DND-41 (cell line): ENCODE measurements around the gene ANKFN1.

Experiments
- ATAC-seq: fragments of 200-7000 bp; cut with Tn5 transposase; 3 replicates; pipeline ENCODE4 v1.9.1; 2021; ENCODE audit warnings: low read depth; ENCODE audit not compliant: insufficient read depth
- DNase-seq: peaks from one replicate; pipeline ENCODE4 v3.0.0-alpha.2; 2020
- H2AFZ ChIP-seq: 2 replicates; pipeline ENCODE4 v1.6.0; 2012; ENCODE audit warnings: low read depth, low read length
- H3K27ac ChIP-seq: 2 replicates; pipeline ENCODE4 v1.5.1; 2012; ENCODE audit warnings: low read length, inconsistent platforms
- H3K27me3 ChIP-seq: fragments of 200-600 bp; sonication (generic); 2 replicates; pipeline ENCODE4 v1.6.0; 2012; ENCODE audit warnings: low read length, mild to moderate bottlenecking, inconsistent platforms; ENCODE audit not compliant: insufficient read depth, poor library complexity
- H3K36me3 ChIP-seq: 2 replicates; pipeline ENCODE4 v1.5.1; 2012; ENCODE audit warnings: low read length, inconsistent platforms; ENCODE audit not compliant: insufficient read depth
- H3K4me1 ChIP-seq: 2 replicates; pipeline ENCODE4 v1.5.1; 2012; ENCODE audit warnings: mild to moderate bottlenecking, low read length; ENCODE audit not compliant: insufficient read depth
- H3K4me2 ChIP-seq: 2 replicates; pipeline ENCODE4 v1.6.0; 2012; ENCODE audit warnings: mild to moderate bottlenecking, moderate library complexity, low read length, inconsistent platforms; ENCODE audit not compliant: insufficient read depth
- H3K4me3 ChIP-seq, 2 experiments: fragments of 200-600 bp in 1 of 2; shearing (Covaris generic) in 1 of 2; 2 replicates each; pipeline ENCODE4 v1.5.1; 2012 to 2016; ENCODE audit warnings: inconsistent platforms in 2 of 2, low read length in 2 of 2, mild to moderate bottlenecking in 2 of 2, low read depth in 1 of 2, moderate library complexity in 1 of 2
- H3K79me2 ChIP-seq: 2 replicates; pipeline ENCODE4 v1.6.0; 2012; ENCODE audit warnings: low read length, inconsistent platforms; ENCODE audit not compliant: insufficient read depth
- H3K9ac ChIP-seq: 2 replicates; pipeline ENCODE4 v1.6.0; 2012; ENCODE audit warnings: low read depth, mild to moderate bottlenecking, inconsistent platforms, low read length, moderate library complexity
- H3K9me3 ChIP-seq: 2 replicates; pipeline ENCODE4 v1.5.1; 2012; ENCODE audit warnings: low read length, moderate library complexity, mild to moderate bottlenecking, inconsistent platforms; ENCODE audit not compliant: insufficient read depth, severe bottlenecking
- H4K20me1 ChIP-seq: 2 replicates; pipeline ENCODE4 v1.6.0; 2012; ENCODE audit warnings: low read length; ENCODE audit not compliant: insufficient read depth
- CTCF ChIP-seq: IDR thresholded peaks from 2 replicates; pipeline ENCODE4 v1.5.1; 2012; ENCODE audit warnings: borderline replicate concordance, low read length, moderate library complexity, mild to moderate bottlenecking; ENCODE audit not compliant: poor library complexity, severe bottlenecking; ENCODE audit errors: extremely low read depth
- EZH2 ChIP-seq: IDR thresholded peaks from 3 replicates; pipeline ENCODE4 v1.6.1; 2012; ENCODE audit warnings: borderline replicate concordance, low read depth, mild to moderate bottlenecking, moderate library complexity, low read length, inconsistent platforms; ENCODE audit not compliant: severe bottlenecking

ANKFN1 gene

GRCh38 chr17:56152874-56153602 lies at the start of gene ANKFN1:
Gene ANKFN1 (plus strand): TSS chr17:56153475. CDS start chr17:56212668, 59,193 bp downstream.
- Histone ChIP-seq H3K27ac (no peak within 1 kb of the TSS), H3K9me3 (no peaks in the 10 kb centered on the region), H2AFZ (no peak within 1 kb of the TSS), H3K4me3 (no peak within 1 kb of the TSS), H3K4me1 (no peaks in the 10 kb centered on the region), H3K79me2 (no peaks in the 10 kb centered on the region), H4K20me1 (no peaks in the 10 kb centered on the region), H3K4me2 (no peak within 1 kb of the TSS), H3K9ac (no peak within 1 kb of the TSS), H3K27me3 (no peaks in the 10 kb centered on the region), H3K36me3 (no peaks in the 10 kb centered on the region)
- DNase-seq, result no peak
- TF ChIP-seq EZH2 (no peak), CTCF (no peak)
- no peak for ATAC-seq

GRCh38 chr17:56108811-56109284 lies 44.4 kb upstream of the ANKFN1 start:
- TF ChIP-seq EZH2 (no peak), CTCF (no peak)
- H3K4me3 ChIP-seq, result no peak overlapping the region
- H3K36me3 ChIP-seq, result no peaks in the 10 kb centered on the region
- no peaks in the 10 kb centered on the region for H3K9me3 ChIP-seq
- DNase-seq (no peak), ATAC-seq (no peak)
- H2AFZ ChIP-seq, result no peak overlapping the region
- H3K9ac ChIP-seq, result no peak overlapping the region
- H3K27ac ChIP-seq, result no peak overlapping the region
- no peaks in the 10 kb centered on the region for H3K79me2 ChIP-seq
- H4K20me1 ChIP-seq, result no peaks in the 10 kb centered on the region
- no peaks in the 10 kb centered on the region for H3K27me3 ChIP-seq
- H3K4me1 ChIP-seq, result no peaks in the 10 kb centered on the region
- H3K4me2 ChIP-seq, result no peak overlapping the region

- no peak overlapping the region for H2AFZ ChIP-seq
- no peak for TF ChIP-seq CTCF
- no peak for TF ChIP-seq EZH2
- H3K36me3 ChIP-seq, result no peaks in the 10 kb centered on the region
- H3K4me3 ChIP-seq, result no peak overlapping the region
- H3K9ac ChIP-seq, result no peak overlapping the region
- H3K79me2 ChIP-seq, result no peaks in the 10 kb centered on the region
- H3K9me3 ChIP-seq, result no peaks in the 10 kb centered on the region
- H3K27ac ChIP-seq, result no peak overlapping the region
- H4K20me1 ChIP-seq, result no peaks in the 10 kb centered on the region
- H3K27me3 ChIP-seq, result no peaks in the 10 kb centered on the region
- no peak overlapping the region for H3K4me2 ChIP-seq
- DNase-seq, result no peak
- ATAC-seq, result no peak
- H3K4me1 ChIP-seq, result no peaks in the 10 kb centered on the region
Measured at GRCh38 chr17:56109836-56110235, 43.4 kb upstream of the ANKFN1 start.
